WTC11 (cell line): ENCODE measurements around the gene UNCX.

Source experiments
- RELA ChIP-seq: sonication (generic); formaldehyde crosslinking; IDR thresholded peaks from 2 replicates; pipeline ENCODE4 v1.8.1; 2022; ENCODE audit warnings: missing genetic modification reagents, mild to moderate bottlenecking, borderline replicate concordance
- SMAD3 ChIP-seq: sonication (generic); formaldehyde crosslinking; IDR thresholded peaks from 2 replicates; pipeline ENCODE4 v1.8.0; 2022; ENCODE audit warnings: missing genetic modification reagents, mild to moderate bottlenecking, borderline replicate concordance
- SMAD4 ChIP-seq: sonication (generic); formaldehyde crosslinking; IDR thresholded peaks from 2 replicates; pipeline ENCODE4 v1.8.0; 2022; ENCODE audit warnings: mild to moderate bottlenecking, missing genetic modification reagents
- TF ChIP-seq, protein P1 (sequence below): sonication (generic); formaldehyde crosslinking; IDR thresholded peaks from 2 replicates; pipeline ENCODE4 v1.8.0; 2022; ENCODE audit warnings: mild to moderate bottlenecking, missing genetic modification reagents
- TF ChIP-seq, protein P2 (sequence below): fragments of 200-600 bp; IDR thresholded peaks from 2 replicates; pipeline ENCODE4 v1.8.0; 2022; ENCODE audit warnings: antibody characterized with exemption
- TF ChIP-seq, protein P3 (sequence below): sonication (generic); formaldehyde crosslinking; IDR thresholded peaks from 2 replicates; pipeline ENCODE4 v1.8.1; 2023; ENCODE audit warnings: mild to moderate bottlenecking, moderate library complexity, missing genetic modification reagents
- TF ChIP-seq, protein P4 (sequence below): sonication (generic); formaldehyde crosslinking; IDR thresholded peaks from 2 replicates; pipeline ENCODE4 v1.8.0; 2022; ENCODE audit warnings: mild to moderate bottlenecking, missing genetic modification reagents
- TF ChIP-seq, protein P5 (sequence below): sonication (generic); formaldehyde crosslinking; IDR thresholded peaks from 2 replicates; pipeline ENCODE4 v1.8.1; 2023; ENCODE audit warnings: mild to moderate bottlenecking, missing genetic modification reagents, moderate library complexity
- TF ChIP-seq, protein P6 (sequence below): sonication (generic); formaldehyde crosslinking; IDR thresholded peaks from 2 replicates; pipeline ENCODE4 v1.8.1; 2023; ENCODE audit warnings: mild to moderate bottlenecking, missing genetic modification reagents, moderate library complexity

DNA sequence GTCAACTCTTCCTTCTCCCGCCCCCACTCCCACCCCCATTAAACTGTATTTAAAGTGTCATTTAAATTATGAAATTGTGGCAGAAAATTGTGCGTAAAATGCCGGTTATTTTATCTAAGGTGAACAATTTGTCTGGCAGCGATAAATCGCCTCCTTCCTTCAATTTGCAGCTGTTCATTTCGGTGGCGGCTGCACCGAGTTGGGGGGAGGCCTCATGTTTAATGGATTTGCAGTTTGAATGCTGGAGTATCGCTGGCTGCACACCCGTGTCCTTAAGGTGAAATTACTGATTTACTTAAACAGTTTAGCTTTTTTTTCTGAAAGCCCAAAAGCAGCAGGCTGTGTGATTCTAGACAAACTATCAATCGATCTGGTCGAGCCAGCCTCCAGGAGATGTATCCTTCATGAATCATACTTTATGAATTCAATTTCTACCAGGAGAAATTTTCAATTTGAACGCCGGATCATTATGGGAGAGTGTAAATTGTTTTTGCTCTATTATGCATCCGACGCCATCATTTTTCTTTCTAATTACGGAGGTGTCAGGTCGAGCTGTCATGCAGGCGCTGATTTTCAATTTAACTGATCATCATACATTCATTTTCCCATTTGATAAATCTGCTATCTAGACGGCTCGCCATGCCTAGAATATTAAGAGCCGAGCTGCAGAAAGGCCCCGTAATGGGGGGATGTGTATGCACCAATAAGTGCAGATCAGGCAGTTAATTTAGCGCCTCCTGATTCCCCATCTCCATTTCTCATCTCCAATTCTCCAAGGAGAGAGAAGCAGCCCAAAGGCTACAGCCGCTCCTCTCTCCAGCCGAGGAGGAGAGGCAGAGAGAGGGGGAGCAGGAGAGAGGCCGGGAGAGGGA lies 6.5 kb downstream of the UNCX start:
- TF ChIP-seq, protein P1, sequence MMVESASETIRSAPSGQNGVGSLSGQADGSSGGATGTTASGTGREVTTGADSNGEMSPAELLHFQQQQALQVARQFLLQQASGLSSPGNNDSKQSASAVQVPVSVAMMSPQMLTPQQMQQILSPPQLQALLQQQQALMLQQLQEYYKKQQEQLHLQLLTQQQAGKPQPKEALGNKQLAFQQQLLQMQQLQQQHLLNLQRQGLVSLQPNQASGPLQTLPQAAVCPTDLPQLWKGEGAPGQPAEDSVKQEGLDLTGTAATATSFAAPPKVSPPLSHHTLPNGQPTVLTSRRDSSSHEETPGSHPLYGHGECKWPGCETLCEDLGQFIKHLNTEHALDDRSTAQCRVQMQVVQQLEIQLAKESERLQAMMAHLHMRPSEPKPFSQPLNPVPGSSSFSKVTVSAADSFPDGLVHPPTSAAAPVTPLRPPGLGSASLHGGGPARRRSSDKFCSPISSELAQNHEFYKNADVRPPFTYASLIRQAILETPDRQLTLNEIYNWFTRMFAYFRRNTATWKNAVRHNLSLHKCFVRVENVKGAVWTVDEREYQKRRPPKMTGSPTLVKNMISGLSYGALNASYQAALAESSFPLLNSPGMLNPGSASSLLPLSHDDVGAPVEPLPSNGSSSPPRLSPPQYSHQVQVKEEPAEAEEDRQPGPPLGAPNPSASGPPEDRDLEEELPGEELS = no peak
- TF ChIP-seq, protein P2, sequence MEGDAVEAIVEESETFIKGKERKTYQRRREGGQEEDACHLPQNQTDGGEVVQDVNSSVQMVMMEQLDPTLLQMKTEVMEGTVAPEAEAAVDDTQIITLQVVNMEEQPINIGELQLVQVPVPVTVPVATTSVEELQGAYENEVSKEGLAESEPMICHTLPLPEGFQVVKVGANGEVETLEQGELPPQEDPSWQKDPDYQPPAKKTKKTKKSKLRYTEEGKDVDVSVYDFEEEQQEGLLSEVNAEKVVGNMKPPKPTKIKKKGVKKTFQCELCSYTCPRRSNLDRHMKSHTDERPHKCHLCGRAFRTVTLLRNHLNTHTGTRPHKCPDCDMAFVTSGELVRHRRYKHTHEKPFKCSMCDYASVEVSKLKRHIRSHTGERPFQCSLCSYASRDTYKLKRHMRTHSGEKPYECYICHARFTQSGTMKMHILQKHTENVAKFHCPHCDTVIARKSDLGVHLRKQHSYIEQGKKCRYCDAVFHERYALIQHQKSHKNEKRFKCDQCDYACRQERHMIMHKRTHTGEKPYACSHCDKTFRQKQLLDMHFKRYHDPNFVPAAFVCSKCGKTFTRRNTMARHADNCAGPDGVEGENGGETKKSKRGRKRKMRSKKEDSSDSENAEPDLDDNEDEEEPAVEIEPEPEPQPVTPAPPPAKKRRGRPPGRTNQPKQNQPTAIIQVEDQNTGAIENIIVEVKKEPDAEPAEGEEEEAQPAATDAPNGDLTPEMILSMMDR = no peak
- TF ChIP-seq, protein P3, sequence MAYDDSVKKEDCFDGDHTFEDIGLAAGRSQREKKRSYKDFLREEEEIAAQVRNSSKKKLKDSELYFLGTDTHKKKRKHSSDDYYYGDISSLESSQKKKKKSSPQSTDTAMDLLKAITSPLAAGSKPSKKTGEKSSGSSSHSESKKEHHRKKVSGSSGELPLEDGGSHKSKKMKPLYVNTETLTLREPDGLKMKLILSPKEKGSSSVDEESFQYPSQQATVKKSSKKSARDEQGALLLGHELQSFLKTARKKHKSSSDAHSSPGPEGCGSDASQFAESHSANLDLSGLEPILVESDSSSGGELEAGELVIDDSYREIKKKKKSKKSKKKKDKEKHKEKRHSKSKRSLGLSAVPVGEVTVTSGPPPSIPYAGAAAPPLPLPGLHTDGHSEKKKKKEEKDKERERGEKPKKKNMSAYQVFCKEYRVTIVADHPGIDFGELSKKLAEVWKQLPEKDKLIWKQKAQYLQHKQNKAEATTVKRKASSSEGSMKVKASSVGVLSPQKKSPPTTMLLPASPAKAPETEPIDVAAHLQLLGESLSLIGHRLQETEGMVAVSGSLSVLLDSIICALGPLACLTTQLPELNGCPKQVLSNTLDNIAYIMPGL = no peak
- TF ChIP-seq, protein P4, sequence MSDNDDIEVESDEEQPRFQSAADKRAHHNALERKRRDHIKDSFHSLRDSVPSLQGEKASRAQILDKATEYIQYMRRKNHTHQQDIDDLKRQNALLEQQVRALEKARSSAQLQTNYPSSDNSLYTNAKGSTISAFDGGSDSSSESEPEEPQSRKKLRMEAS (CRISPR knock-in tag) = no peak
- TF ChIP-seq, protein P5, sequence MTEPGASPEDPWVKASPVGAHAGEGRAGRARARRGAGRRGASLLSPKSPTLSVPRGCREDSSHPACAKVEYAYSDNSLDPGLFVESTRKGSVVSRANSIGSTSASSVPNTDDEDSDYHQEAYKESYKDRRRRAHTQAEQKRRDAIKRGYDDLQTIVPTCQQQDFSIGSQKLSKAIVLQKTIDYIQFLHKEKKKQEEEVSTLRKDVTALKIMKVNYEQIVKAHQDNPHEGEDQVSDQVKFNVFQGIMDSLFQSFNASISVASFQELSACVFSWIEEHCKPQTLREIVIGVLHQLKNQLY (CRISPR knock-in tag) = no peak
- no peak for TF ChIP-seq SMAD3 (CRISPR knock-in tag)
- no peak for TF ChIP-seq RELA (CRISPR knock-in tag)
- TF ChIP-seq, protein P6, sequence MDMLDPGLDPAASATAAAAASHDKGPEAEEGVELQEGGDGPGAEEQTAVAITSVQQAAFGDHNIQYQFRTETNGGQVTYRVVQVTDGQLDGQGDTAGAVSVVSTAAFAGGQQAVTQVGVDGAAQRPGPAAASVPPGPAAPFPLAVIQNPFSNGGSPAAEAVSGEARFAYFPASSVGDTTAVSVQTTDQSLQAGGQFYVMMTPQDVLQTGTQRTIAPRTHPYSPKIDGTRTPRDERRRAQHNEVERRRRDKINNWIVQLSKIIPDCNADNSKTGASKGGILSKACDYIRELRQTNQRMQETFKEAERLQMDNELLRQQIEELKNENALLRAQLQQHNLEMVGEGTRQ (CRISPR knock-in tag) = no peak
- TF ChIP-seq SMAD4 = no peak
